Ectodermal cell (in vitro differentiated cells): ENCODE data around the gene TPCN2.

Experiments
- H3K27ac ChIP-seq: 2 replicates; pipeline ENCODE4 v1.7.0; 2013; ENCODE audit warnings: mild to moderate bottlenecking, low read depth, low read length; ENCODE audit not compliant: insufficient read depth, poor library complexity, severe bottlenecking
- H3K27me3 ChIP-seq: 2 replicates; pipeline ENCODE4 v1.7.0; 2013; ENCODE audit warnings: mild to moderate bottlenecking, low read length; ENCODE audit not compliant: insufficient read depth, control insufficient read depth, poor library complexity, severe bottlenecking
- H3K36me3 ChIP-seq: one replicate; pipeline ENCODE4 v1.7.0; 2013; ENCODE audit warnings: low read length; ENCODE audit not compliant: control insufficient read depth, insufficient read depth
- H3K4me1 ChIP-seq: one replicate; pipeline ENCODE4 v1.7.0; 2013; ENCODE audit warnings: low read length; ENCODE audit not compliant: control insufficient read depth, insufficient read depth
- H3K4me3 ChIP-seq: 2 replicates; pipeline ENCODE4 v1.7.0; 2013; ENCODE audit warnings: low read depth, low read length, control low read depth; ENCODE audit not compliant: insufficient read depth
- H3K9me3 ChIP-seq: 2 replicates; pipeline ENCODE4 v1.7.0; 2013; ENCODE audit warnings: mild to moderate bottlenecking, low read length, moderate library complexity; ENCODE audit not compliant: control insufficient read depth
- whole genome bisulfite sequencing, 2 experiments: methylation state at CpG; one replicate each; pipeline ENCODE4 v1.1.7; 2013; ENCODE audit warnings: missing lambda C conversion rate in 2 of 2; 5-methylcytosine and 5-hydroxymethylcytosine counted together

The TPCN2 gene

GRCh38 chr11:69059429-69059828 is 10.7 kb downstream of the TPCN2 start:
- H3K4me3 ChIP-seq, result no peak overlapping the region
- no peaks in the 10 kb centered on the region for H3K36me3 ChIP-seq
- H3K4me1 ChIP-seq, result no peaks in the 10 kb centered on the region
- WGBS, 2 experiments, result 95% methylated on average over 7 of the region's 7 CpGs
- no peaks in the 10 kb centered on the region for H3K27me3 ChIP-seq
- no peaks in the 10 kb centered on the region for H3K9me3 ChIP-seq
- no peak overlapping the region for H3K27ac ChIP-seq

GRCh38 chr11:69059985-69060384 is 11.3 kb downstream of the TPCN2 start:
- H3K4me3 ChIP-seq, result no peak overlapping the region
- H3K9me3 ChIP-seq, result no peaks in the 10 kb centered on the region
- 94% methylated on average over 12 of the region's 12 CpGs for WGBS, 2 experiments
- H3K27me3 ChIP-seq, result no peaks in the 10 kb centered on the region
- no peak overlapping the region for H3K27ac ChIP-seq
- no peaks in the 10 kb centered on the region for H3K4me1 ChIP-seq
- H3K36me3 ChIP-seq, result no peaks in the 10 kb centered on the region

GRCh38 chr11:69060806-69061712 is 12.3 kb downstream of the TPCN2 start:
- WGBS, 2 experiments, result 92 to 93% methylated on average over 25 of the region's 25 CpGs
- Histone ChIP-seq H3K4me3 (no peak overlapping the region), H3K27ac (no peak overlapping the region), H3K4me1 (peaks cover 3% of the 10 kb centered on the region), H3K36me3 (peaks cover 4% of the 10 kb centered on the region), H3K27me3 (no peaks in the 10 kb centered on the region), H3K9me3 (no peaks in the 10 kb centered on the region)

- 86 to 91% methylated on average over 4 of the region's 4 CpGs for WGBS, 2 experiments
Measured at GRCh38 chr11:69061713-69062053, 13.0 kb downstream of the TPCN2 start.

GRCh38 chr11:69062169-69062855 is 13.6 kb downstream of the TPCN2 start:
- WGBS, 2 experiments, result 95 to 96% methylated on average over 15 of the region's 15 CpGs
- Histone ChIP-seq H3K27ac (no peak overlapping the region), H3K36me3 (peaks cover 4% of the 10 kb centered on the region), H3K4me3 (no peak overlapping the region), H3K27me3 (no peaks in the 10 kb centered on the region), H3K4me1 (peaks cover 3% of the 10 kb centered on the region), H3K9me3 (no peaks in the 10 kb centered on the region)

More at GRCh38 chr11:69061713-69062053, 13.0 kb downstream of the TPCN2 start:
- Histone ChIP-seq H3K9me3 (no peaks in the 10 kb centered on the region), H3K36me3 (peaks cover 4% of the 10 kb centered on the region), H3K27me3 (no peaks in the 10 kb centered on the region), H3K4me3 (no peak overlapping the region), H3K27ac (no peak overlapping the region), H3K4me1 (peaks cover 3% of the 10 kb centered on the region)

GRCh38 chr11:69062873-69063651 is 14.3 kb downstream of the TPCN2 start:
- Histone ChIP-seq H3K27me3 (no peaks in the 10 kb centered on the region), H3K9me3 (no peaks in the 10 kb centered on the region), H3K36me3 (peaks cover 4% of the 10 kb centered on the region), H3K4me3 (no peak overlapping the region), H3K27ac (no peak overlapping the region), H3K4me1 (peaks cover 3% of the 10 kb centered on the region)
- 93 to 95% methylated on average over 34 of the region's 34 CpGs for WGBS, 2 experiments

- 91 to 93% methylated on average over 14 of the region's 14 CpGs for WGBS, 2 experiments
- H3K4me1 ChIP-seq, result peaks cover 3% of the 10 kb centered on the region
- peaks cover 4% of the 10 kb centered on the region for H3K36me3 ChIP-seq
- H3K27ac ChIP-seq, result no peak overlapping the region
- no peaks in the 10 kb centered on the region for H3K27me3 ChIP-seq
- no peaks in the 10 kb centered on the region for H3K9me3 ChIP-seq
- no peak overlapping the region for H3K4me3 ChIP-seq
Measured at GRCh38 chr11:69063652-69064260, 15.0 kb downstream of the TPCN2 start.

- H3K36me3 ChIP-seq, result peaks cover 4% of the 10 kb centered on the region
- no peak overlapping the region for H3K4me3 ChIP-seq
- H3K4me1 ChIP-seq, result peaks cover 3% of the 10 kb centered on the region
- 94% methylated on average over 16 of the region's 16 CpGs for WGBS, 2 experiments
- H3K27ac ChIP-seq, result no peak overlapping the region
- H3K27me3 ChIP-seq, result no peaks in the 10 kb centered on the region
- H3K9me3 ChIP-seq, result no peaks in the 10 kb centered on the region
Measured at GRCh38 chr11:69064394-69064957, 15.7 kb downstream of the TPCN2 start.

GRCh38 chr11:69065147-69065710 is 16.5 kb downstream of the TPCN2 start:
- WGBS, 2 experiments, result 91 to 95% methylated on average over 19 of the region's 19 CpGs
- Histone ChIP-seq H3K27me3 (no peaks in the 10 kb centered on the region), H3K36me3 (peaks cover 4% of the 10 kb centered on the region), H3K4me3 (no peak overlapping the region), H3K27ac (no peak overlapping the region), H3K9me3 (no peaks in the 10 kb centered on the region), H3K4me1 (peaks cover 3% of the 10 kb centered on the region)
